NCI-H2107 treated with DMSO at 0.1 percent for 48 hours (cell line): ENCODE data around the gene CLMN.

Experiments
- DNase-seq: peaks from one replicate; lab custom pipeline; 2025; ENCODE audit not compliant: unreplicated experiment; lab: John Stamatoyannopoulos, UW

Gene CLMN

DNA sequence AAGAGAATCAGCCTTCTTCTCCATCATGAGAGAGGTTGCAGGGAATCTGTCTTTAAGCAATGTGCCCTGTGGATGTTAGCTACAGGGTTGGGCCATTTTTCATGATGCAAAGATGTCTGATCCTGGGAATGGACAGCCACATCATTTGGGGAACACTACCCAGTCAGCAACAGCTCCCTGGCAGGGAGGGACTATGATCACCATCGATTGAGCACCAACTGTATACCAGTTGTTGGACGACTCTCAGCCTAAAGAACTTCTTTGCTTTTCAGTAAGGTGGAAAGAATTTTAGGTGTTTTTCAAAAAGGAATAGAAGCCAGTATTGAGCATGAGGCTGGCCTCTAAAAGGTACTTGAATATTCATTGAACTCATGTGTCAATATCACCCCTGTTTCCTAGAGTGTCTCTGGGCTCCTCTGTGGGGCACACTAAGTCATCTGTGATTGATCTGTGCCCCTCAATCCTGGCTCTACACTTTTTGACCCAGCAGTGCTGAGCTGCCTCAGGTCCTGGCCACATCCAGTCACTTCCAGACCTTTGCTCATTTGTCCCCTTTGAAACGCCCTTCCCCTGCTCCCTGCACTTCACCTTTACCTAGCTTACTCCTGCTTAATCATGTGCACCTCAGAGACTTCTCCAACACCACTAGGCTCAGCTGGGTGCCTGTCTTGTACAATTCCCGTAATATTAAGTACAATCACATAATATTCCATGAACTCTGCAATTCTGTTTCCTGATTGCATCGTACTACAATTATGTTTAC is 2.2 kb upstream of the CLMN start:
- no peak for DNase-seq

DNA sequence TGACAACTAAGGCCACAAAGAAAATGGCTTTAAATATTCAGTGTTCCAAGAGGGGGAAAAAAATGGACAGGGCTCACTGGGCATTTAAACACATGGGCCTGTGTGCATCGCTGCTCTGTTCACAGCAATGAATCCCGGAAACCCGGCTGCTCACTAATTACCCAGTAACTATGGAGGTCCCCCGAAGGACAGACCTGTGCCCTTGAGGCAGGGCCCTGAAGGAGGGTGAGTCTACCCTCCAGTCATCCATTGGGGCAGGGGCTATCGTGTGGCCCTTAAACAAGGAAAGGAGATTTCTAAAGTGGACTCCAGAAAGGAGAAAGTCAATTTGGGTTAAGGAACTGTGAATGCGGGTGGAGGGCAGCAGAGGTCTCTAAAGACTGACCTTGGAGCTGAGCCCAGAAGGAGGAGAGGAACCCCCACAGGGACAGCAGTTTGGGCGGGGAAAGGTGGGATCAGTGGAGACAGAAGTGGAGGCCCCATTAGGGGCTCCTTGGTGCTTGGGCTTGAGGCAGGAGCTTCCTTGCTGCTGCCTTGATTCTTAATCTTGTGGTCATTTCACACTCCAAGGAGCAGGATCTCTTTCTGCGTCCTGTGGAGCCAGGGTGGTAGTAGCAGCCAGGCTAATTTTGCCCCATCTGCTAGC is 1.4 kb upstream of the CLMN start:
- no peak for DNase-seq

DNA sequence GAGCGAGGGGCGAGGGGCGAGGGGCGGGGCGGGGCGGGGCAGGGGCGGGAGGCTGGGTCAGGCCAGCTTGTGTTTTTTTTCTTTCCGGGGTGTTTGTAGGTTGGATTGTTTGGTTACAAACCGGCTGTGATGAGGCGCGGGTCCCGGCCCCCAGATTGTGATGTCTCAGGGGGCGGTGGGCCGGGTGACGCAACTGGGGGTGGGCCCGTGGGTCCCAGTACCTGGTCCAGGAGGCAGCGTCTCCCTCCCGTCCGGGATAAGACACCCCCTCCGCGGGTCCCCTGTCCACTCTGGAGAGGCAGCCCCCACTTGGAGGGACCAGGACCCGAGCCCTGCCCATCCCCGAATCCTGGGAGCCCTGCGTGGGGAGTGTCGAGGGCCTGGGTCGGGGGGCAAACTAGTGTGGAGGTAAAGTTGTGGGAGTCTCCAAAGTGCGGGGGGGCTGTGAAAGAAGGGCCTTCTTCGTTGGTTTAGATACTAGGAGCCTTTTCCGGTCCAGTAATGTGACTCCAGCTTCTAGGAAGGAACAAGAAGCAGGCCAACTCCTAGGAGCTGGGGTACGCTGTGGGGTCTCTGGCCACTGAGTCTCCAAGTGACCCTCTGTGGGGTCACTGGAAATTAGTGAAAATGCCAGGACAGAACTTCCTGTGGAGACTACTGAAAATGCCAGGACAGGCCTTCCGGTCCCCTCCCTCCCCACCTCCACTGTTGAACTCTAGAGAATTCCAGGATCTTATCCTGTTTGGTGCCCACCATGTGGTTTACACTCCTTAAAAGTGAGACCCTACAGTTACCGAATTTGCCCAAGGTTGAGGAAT is 579 bp upstream of the CLMN start:
- no peak for DNase-seq

DNA sequence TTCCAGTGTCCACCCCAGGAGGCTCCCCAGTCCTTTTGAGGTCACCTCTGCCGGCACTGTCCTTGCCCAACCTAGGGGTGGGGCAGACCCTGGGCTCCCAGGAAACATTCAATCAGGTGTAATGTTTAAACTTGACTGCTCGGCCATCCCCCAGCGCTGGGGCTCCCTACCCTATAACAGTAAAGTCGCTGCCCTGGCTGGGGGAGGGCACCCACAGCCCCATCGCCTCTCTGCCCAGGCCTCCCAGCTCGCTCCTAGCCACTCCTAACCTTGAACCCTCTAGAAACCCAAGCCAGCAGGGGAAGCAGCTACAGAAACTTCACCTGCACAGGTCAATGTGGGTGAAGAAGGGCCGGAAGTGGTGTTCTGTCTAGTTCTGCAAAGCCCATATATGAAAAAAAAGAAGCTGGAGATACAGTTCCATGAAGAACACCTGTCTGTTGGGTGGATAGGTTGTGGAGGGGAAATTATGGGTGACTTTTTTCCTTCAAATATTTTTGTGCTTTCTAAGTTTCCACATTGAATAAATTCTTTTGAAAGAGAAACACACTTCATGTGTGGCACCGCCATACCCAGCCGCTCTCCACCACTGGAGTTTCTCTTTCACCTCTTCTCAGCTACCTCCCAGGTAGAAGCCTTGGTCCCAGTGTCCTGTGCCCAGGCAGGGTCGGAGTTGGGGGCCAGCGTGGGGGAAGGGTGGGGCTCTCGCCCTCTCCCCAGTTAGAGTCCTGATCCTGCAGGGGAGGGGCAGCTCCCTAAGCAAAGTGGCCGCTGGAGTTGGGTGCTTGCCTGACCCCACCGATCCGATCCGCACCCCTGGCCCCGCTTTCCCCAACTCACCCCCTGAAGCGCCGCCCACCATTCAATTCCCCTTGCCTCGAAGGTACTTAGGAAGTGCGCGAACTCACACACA is 1.1 kb downstream of the CLMN start:
- no peak for DNase-seq

DNA sequence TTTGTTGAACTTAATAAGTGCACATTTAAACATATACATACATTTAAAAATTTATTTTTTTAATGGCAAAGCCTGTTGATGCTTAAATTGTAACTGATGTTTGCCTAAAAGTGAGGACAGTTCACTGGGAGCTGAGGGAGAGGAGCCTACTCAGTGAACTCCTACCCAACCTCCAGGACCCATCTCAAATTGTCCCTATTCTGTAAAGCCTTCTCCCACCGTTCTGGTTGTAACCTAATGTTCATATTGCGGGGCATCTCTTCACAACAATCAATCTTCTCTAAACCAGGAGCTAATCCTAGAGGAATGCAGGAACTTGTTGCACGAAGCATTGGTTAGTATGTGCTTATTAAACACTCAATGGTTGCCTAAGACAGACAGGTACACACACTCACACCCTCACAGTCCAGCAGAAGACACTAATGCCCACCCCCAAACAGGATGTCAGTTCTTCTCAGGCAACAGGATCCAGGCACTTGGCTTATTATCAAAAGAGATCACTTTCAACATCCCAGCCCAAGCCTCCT is 1.8 kb downstream of the CLMN start:
- DNase-seq, result no peak

DNA sequence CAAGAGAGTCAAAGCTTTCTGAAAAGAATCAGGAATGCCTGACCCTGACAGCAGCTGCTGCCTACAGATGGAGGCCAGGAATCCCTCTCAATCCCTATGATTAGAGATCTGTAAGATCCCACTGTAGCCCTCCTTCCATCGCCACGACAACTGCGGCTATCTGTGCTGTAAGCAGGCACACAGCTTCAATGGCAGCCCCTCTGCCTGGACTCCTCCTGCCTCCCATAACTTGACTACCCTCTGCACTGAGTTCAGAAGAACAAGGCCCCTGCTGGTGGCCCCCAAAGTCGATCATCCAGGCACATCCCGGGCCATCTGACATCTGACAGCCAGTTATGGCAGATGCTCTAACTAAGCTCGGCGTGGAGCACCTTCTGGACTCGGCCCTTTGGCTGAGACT is 2.9 kb downstream of the CLMN start:
- no peak for DNase-seq

DNA sequence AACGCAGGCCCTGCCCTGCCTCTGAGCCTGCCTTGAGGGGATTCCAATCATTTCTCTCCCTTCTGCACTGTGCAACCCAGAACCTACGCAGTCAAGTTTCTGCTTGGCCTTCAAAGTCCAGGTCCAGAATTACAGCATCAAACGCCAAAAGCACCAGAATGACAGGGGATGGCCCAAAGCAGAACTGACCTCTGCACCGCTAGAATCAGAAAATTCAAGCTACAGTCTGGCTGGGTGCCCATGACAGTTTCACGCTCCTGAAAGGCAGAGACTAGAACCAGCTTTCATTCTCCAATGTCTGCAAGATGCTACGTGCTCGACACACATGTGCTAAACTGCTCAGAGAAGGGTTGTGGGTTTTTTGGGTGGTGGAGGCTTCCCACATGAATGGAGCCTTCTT is 4.1 kb downstream of the CLMN start:
- no peak for DNase-seq

DNA sequence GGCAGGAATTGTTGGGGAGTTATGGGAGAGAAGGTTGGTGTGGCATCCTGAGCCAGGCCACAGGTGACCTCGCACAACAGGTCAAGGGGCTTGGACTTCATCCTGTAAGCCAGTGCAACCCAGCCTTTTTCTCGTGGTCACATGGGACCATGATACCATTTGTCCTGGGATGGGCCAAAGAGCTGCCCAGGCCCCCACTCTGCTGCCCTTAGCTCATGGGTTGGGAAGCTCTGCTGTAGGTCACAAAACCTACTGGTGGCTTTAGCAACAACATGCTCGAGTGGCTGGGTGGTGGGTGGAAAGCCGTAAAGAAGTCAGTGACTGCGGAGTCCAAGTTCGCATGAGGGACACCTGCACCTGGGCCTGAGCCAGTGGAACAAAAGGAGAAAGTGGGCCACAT is 4.6 kb downstream of the CLMN start:
- no peak for DNase-seq

DNA sequence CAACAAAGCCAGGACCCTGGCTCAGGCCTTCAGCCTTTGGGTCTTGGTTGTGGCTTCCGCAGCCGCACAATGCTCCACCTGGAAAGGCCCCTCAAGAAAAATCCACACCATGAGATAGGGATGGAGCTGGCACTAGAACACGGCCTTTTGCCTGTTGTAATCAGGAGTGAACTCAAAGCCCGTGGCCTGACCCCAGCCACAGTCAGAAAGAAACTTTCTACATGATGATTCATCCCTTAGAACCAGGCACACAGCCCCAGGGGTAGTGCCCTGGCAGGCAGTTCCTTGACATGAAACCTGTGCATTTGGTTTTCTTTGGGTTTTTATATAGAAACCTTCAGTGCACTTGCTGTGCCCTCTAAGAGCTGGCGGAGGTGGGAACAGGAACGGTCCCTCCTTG is 5.1 kb downstream of the CLMN start:
- no peak for DNase-seq

DNA sequence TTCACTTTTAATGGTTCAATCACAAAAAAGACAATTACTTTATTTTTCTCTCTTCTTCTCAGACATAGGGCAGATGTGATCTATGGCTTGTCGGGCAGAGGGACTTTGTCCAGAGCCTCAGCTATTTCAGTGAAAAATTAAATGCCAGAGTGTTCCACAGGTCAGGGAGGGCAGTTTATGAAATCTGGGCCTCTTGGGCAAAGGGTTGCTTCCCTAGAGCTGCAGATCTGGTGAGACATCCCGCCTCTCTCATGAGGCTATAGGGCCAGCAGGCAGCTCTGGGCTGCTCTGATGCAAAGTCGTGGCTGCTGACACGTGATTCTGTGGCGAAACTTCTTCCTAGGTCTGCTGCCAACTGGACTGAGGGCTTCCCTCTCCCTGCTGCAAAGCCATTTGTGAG is 6.0 kb downstream of the CLMN start:
- DNase-seq, result no peak

DNA sequence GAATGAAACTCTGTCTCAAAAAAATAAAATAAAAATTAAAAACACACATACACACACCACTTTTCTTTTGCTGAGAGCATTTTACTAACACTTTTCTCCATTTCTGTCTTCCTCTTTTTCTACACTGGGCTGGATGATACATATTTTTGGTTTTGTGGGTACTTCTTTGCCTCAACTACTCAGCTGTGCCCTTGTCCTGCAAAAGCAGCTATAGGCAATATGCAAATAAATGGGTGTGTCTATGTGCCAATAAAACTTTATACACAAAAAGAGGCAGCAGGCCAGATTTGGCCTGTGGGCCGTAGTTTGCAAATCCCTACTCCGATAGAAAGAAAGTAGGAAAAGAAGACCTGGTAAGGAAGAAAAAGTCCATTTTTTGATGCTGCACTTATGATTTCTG is 6.5 kb downstream of the CLMN start:
- DNase-seq, result no peak

DNA sequence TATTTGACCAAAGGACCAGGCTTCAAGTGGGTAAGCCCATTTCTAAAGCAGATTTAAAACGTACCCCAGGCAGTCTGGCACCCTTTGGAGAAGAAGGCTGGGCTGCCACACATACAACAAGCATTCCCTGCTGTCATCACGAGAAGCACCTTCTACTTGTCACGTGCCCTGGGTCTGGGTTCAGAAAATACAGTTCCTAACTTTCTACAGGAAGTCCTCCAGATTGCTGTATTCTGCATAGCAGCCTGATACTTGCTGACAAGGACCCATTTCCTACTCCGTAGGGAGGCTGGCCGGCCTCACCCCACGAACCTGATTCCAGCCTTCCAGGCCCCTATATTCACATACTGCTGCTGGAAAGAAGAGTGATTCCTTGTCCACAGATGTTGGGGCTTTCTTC is 7.4 kb downstream of the CLMN start:
- DNase-seq, result no peak

DNA sequence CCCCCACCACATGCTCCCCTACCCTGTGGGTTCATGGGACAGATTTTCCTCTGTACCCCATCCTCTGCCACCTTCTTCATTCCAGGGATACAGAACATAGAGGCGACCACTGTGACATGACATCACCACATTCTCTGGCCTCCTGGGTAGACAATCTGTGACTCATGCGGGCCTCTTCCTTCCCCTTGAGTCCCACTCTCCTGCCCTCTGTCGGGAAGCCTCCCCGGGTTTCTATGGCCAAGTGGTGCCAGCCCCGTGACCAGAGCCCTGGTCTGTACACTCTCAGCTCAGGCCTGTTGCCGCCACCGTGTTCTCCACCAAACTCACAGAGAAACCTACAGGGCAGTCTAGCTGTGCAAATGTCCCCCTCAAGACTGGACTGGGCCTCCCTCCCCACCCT is 8.0 kb downstream of the CLMN start:
- DNase-seq, result no peak

DNA sequence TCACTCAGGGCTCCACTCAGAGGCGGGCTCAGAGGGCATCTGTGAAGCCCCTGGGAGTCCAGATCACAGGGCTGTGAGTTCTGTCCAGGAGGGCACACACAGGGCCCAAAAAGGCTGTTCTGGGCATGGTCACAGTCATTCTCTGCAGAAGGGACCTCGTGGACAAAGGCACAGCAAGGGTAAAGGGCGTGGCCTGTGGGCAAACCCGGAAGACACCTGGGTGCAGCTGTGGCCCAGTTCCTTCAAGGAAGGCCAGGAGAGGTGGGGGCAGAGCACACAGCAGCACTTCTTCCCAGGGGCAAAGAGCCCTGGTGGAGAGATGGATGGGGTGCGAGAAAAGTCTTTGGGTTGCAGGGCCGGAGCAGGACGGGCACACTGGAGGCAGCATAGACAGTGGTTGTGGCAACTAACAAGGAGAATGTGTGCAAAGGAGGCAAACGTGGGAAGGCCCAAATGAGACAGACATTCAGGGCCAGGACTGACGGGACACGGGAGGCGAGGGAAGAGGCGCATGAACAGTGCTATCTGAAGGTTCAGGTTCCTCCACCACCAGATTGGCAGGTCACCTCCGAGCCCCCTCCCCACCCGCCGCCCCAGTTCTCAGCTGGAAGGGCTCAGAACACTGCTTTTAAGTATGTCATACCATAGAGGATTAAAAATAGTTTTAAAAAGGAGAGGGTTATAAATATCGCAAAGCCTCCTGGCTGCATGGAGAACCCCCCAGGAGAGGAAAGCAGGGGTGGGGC is 8.9 kb downstream of the CLMN start:
- DNase-seq, result no peak

DNA sequence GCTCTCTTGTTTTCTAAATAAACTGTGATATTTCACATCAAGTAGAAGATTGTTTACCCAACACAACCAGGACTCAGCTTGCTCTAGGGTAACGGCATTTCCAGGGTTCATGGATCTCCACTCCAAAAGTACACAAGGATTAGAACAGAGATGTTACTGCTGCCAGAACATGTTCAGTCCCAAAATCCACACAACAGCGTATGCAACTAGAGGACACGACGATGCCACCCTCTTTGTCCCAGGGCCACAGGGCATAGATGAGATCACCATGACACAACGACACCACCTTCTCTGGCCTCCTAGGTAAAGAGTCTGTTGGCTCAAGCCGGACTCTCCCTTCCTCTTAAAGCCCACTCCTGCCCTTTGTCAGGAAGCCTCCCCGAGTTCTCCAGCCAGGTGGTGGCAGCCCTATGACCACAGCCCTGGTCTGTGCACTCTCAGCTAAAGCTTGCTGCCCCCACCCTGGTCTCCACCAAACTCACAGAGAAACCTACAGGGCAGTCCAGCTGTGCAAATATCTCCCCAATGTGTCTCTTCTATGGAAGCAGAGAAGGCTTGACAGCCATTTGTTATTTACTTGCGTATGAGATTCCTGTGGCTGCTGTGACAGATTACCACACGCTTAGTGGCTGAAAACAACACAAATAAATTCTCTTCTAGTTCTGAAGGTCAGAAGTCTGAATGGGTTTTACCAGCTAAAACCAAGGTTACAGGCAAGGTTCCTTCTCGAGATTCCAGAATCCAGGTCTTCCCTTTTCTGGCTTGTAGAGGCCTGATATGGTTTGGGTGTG is 10.3 kb downstream of the CLMN start:
- no peak for DNase-seq

DNA sequence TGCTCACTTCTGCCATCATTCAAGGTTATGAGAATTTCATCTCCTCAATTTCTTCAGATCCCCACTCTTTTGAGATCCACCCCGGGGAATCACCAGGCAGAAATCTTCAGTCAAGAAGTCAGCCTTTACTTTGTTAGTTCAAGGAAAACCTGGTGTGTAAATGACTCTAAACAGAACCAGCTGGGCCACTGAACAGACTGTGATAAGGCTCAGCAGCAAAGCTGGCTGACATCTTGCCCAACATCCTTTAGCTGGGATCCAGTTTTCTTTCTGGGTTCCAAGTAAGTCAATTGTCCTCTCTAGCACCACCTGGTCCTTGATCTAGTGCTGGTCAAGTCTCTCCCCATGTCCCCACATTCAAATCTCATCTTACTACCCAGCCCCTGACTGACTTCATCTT is 11.6 kb downstream of the CLMN start:
- no peak for DNase-seq

DNA sequence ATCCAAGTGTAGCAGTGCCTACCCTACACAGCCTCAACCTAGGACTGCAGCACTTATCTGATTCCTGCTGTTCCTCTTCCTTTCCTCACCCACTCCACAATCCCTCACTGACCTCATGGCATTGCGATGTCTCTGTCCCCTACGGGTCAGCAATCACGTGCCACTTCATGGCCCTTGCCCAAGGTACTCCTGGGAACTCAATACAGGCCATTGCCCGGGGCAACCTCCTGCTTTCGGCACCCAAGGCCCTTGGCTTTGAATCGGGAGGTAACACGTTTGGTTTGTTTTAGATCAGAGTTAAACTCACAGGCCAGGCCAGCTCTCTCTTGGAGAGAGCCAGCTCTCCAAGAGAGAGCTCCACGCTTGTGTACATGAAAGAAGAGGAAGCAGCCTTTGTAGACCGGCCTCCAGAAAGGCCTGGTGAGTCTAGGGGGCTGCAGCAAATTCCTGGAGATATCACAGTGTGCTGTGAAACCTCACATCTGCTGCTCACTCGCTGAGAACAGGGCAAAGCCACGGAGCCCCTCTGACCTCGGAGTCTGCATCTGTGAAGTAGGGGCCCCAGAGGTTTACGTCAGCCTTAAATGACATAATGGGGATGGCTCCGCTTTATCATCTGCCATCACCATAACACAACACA is 12.2 kb downstream of the CLMN start:
- DNase-seq, result no peak

DNA sequence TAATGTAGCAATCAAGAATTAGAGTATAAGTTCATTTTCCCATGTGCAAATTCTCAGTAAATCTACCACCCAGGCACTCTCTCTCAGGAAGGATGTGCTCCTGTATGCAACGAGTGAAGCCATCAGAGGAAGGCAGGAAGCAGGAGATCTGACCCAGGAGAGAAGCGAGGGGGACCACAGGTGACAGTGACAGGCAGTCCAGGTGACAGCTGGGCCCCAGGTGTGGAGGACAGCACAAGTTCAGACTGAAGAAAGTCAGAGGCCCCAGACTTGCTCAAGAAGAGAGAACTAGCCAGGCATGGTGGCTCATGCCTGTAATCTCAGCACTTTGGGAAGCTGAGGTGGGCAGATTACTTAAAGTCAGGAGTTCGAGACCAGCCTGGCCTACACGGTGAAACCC is 13.8 kb downstream of the CLMN start:
- DNase-seq, result no peak

DNA sequence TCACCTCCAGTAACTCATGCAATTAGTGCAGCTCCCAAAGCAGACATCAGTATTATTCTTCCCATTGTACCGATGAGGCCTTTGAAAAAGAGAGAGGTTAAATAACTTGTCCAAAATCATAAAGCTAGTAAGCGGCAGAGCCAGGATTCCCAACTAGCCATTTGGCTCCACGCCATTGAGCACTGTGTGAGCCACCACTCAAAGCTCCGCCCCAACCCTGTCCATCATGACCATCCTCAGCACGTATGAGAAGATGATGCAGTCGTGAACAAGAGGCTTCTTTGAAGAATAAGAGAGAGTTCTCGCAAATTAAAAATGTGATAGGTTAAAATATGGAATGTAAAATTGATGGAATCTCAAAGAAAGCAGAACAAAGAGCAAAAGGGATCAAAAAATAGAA is 14.6 kb downstream of the CLMN start:
- no peak for DNase-seq
